GM21619 (cell line): Measurements from ENCODE around the gene CCDC149.

Experiments used
- ATAC-seq: cut with Tn5 transposase; IDR thresholded peaks from one replicate; pipeline ENCODE4 v1.9.1; 2021; ENCODE audit not compliant: unreplicated experiment

Gene CCDC149

GRCh38 chr4:24881508-24882196 lies 31.2 kb downstream of the CCDC149 start:
- no peak for ATAC-seq

GRCh38 chr4:24880186-24880585 lies 32.7 kb downstream of the CCDC149 start:
- no peak for ATAC-seq

- no peak for ATAC-seq
Measured at GRCh38 chr4:24878636-24879016, 34.2 kb downstream of the CCDC149 start.

GRCh38 chr4:24877868-24878635 lies 34.8 kb downstream of the CCDC149 start:
- no peak for ATAC-seq

- no peak for ATAC-seq
Measured at GRCh38 chr4:24876431-24876830, 36.4 kb downstream of the CCDC149 start.

GRCh38 chr4:24872720-24873119 lies 40.1 kb downstream of the CCDC149 start:
- no peak for ATAC-seq

GRCh38 chr4:24871210-24871609 lies 41.6 kb downstream of the CCDC149 start:
- ATAC-seq: no peak

GRCh38 chr4:24867766-24868296 lies 45.0 kb downstream of the CCDC149 start:
- ATAC-seq: no peak

GRCh38 chr4:24867251-24867650 lies 45.6 kb downstream of the CCDC149 start:
- ATAC-seq: no peak

GRCh38 chr4:24865401-24865800 lies 47.4 kb downstream of the CCDC149 start:
- ATAC-seq: no peak

GRCh38 chr4:24863799-24864198 lies 49.0 kb downstream of the CCDC149 start:
- ATAC-seq: no peak

- ATAC-seq: peak; percentile 71
Measured at GRCh38 chr4:24862073-24862751, 50.6 kb downstream of the CCDC149 start.

- ATAC-seq: no peak
Measured at GRCh38 chr4:24858550-24858949, 54.3 kb downstream of the CCDC149 start.

GRCh38 chr4:24858026-24858425 lies 54.8 kb downstream of the CCDC149 start:
- no peak for ATAC-seq

GRCh38 chr4:24856586-24856985 lies 56.3 kb downstream of the CCDC149 start:
- peak; percentile 96 for ATAC-seq

- ATAC-seq: no peak
Measured at GRCh38 chr4:24855741-24856140, 57.1 kb downstream of the CCDC149 start.

GRCh38 chr4:24853142-24853541 lies 59.7 kb downstream of the CCDC149 start:
- no peak for ATAC-seq

GRCh38 chr4:24850674-24851073 lies 62.2 kb downstream of the CCDC149 start:
- no peak for ATAC-seq

GRCh38 chr4:24849756-24850155 lies 63.1 kb downstream of the CCDC149 start:
- no peak for ATAC-seq

- ATAC-seq: no peak
Measured at GRCh38 chr4:24849351-24849750, 63.5 kb downstream of the CCDC149 start.

- no peak for ATAC-seq
Measured at GRCh38 chr4:24846716-24847115, 66.1 kb downstream of the CCDC149 start.

- no peak for ATAC-seq
Measured at GRCh38 chr4:24845902-24846301, 66.9 kb downstream of the CCDC149 start.
